Mucosa of gallbladder (tissue), 1 donor: ENCODE data around the gene CDC42EP3. TPM values are rescaled to one million over a fixed set of nuclear protein-coding genes. Genes with fewer than 3 reads are reported as not detected.
A peak's percentile ranks its signal among the peaks of the same experiment; 100 is the strongest.

Source experiments
- DNase-seq: peaks from one replicate; pipeline ENCODE4 v3.0.0-alpha.2; 2020; ENCODE audit warnings: low spot score
- total RNA-seq: library from RNA; stranded (reverse); gene quantifications from one replicate; pipeline ENCODE4 v1.2.1, GENCODE V29; 2021
- donor health status: DM: no; HTN: no; CAD: no.

The CDC42EP3 gene
- total RNA-seq, 1 donor from 2014 or later = 12.6 TPM

DNA sequence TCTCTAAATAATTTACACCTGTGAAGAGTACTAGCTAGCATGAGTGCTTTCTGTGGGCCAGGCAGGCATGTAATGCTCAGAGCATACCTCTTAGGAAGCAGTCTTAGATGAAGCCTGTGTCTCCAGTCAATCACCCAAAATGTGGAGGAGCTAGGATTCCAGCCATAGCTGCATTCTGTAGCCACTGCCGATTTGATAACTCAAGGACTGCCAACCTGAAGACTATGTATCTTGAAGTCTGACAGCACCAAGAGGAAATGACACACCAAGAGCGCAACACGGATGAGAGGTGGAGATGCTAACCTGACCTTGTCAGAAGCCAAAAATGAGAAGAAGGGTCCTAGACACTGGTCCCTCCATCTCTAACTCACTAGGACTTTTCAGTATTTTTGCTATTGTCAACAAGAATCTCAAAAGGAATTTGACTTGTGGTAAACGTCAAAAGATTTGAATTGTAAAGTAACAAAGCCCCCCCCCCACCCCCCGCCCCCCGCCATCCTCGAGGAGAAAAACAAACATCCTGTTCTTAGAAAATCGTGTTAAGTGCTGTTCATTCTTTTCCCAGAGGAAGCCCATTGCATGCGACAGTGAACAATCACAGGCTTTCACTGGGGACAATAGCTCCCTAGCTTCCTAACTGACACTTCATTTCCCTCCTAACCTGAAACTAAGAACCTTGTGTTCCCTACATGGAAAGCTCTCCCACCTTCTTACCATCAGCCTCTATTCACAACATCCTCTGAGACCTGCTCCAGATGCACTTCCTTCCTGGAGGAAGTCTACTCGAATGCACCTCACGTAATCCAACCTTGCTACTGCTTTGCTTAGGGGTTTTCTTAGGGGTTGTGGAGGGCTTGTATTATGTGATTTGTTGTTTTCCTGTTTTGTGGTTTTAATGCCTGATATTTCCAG lies 14.7 kb downstream of the CDC42EP3 start:
- no peak for DNase-seq

DNA sequence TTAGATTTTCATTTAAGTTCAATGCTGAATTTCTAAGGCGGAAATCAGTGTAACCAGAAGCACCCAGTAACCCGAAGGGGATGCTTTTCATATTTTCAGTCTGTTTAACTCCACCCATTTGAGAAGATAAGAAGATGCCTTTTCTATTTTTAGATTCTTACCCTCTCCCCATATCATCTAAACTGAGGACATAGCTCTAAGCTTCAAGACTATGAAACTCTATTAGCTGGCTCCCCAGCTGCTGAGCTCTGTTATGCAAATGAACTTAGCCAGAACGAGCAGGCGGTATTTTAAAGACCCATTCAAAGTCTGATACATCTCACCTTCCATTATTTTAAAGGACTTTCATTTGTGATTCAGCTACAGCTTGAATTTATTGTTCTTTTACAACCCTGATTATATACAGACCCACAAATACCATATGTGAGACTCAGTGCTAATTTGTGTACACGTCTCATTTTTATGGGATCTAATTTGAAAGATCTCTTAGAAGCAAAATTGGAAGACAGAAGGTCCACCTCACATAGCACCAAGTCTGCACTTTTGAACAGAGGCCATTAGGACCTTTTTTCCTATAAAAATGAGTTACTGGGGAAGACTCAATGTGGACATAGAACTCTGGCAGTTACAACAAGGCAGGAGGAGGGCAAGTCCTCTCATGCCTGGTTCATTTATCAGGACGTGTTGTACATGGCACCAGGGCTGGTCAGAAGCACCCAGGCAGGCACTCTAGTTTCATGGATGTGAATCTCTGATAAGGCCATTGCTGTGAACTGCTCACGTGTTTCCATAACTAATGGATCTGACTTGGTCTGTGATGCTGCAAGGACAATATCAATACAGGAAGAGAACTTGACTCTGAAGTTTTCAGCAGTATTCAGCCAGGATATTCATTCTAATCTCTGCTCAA lies 16.3 kb downstream of the CDC42EP3 start:
- no peak for DNase-seq

GRCh38 chr2:37654419-37654818 lies 17.0 kb downstream of the CDC42EP3 start:
- DNase-seq = no peak

- peak; percentile 19 for DNase-seq
Observed at GRCh38 chr2:37653805-37654378, 17.6 kb downstream of the CDC42EP3 start.

DNA sequence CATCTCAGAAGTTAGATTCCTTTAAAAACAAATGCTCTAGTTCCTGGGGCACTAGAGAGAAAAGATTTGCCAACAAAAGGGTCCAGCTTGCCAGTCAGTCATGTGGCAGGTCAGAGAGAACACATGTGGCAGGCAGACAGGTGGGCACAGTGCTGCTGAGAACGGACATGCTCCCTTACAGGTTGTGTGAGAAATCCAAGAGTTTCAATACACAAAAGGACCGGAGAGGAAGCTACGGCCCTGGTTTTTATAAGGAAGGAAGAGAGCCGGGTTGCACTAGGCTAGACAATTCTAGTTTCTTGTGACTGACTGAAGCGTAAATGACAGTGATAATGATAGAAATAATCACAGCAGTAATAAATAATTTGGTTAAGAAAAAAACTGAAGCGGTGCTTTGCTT lies 18.3 kb downstream of the CDC42EP3 start:
- no peak for DNase-seq

DNA sequence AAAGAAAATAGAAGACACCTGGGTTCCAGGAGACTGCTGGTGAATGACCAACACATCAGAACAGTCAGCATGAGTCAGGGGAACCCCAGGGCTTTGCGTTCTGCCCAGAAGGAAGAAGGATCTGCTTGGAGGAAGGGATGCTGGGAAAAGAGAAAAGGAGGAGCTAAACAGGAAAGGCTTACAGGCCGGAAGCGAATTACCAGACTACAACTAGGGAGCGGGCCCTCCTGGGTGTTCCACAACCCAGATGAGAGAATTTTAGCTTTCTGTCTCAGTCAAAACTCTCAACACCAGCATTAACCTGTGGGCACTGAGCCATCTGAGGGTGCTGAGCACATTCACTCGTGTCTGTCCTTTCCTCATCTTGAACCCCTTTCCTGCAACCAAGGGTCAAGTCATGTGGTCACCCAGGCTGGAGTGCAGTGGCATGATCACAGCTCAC lies 19.2 kb downstream of the CDC42EP3 start:
- DNase-seq = no peak

GRCh38 chr2:37650548-37651093 lies 20.8 kb downstream of the CDC42EP3 start:
- no peak for DNase-seq

DNA sequence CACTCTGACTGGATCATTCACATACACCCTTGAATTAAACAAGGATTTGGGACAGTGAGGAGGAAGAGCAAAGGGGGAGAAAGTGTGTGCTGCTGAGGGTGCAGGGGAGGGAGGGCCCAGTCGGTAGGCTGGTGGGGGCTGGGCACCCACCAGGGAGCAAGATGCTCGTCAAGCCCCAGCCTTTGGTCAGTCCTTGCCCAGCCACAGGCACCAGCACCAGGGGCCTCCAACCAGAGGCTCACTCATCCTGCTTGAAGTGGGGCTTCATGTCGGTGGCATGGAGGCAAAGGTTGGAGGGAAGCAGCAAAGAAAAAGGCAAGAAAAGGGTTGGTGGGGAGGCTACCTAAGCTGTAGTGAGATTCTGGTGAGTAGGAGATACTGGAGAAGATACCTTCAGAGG lies 21.9 kb downstream of the CDC42EP3 start:
- no peak for DNase-seq

- peak; percentile 36 for DNase-seq
Observed at GRCh38 chr2:37648331-37649011, 23.0 kb downstream of the CDC42EP3 start.

DNA sequence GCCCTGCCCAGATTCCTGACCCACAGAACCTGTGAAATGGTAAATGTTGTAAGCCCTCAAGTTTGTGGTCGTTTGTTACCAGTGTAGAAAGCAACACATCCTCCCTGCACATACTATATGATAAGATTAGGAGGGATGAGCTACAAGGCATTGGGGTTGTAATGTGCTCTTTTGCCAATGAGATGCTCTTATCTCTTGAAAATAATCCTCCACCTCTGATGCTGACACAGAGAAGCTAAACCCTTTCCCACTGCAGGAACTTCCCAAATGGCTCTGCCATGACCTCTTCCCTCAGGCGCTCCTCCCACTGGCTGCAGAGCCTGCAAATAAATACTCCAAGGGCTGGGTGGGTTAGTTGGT lies 23.5 kb downstream of the CDC42EP3 start:
- DNase-seq = no peak

- DNase-seq = no peak
Observed at GRCh38 chr2:37645836-37646235, 25.6 kb downstream of the CDC42EP3 start.

GRCh38 chr2:37645362-37645761 lies 26.1 kb downstream of the CDC42EP3 start:
- no peak for DNase-seq

- no peak for DNase-seq
Observed at GRCh38 chr2:37644191-37644590, 27.3 kb downstream of the CDC42EP3 start.

DNA sequence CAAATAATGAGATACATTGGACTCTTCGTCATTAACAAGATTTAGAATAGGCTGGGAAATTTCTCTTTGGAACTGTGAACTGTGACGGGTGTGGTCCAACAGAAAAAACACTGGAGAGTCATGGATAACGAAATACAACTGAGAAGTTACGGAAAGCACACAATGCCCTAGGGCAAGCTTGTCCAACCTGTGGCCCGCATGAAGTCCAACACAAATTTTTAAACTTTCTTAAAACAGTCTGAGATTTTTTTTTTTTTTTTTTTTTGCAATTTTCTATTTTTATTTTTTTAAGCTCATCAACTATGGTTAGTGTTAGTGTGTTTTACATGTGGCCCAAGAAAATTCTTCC lies 27.7 kb downstream of the CDC42EP3 start:
- DNase-seq = no peak

- no peak for DNase-seq
Observed at GRCh38 chr2:37642907-37643729, 28.3 kb downstream of the CDC42EP3 start.

DNA sequence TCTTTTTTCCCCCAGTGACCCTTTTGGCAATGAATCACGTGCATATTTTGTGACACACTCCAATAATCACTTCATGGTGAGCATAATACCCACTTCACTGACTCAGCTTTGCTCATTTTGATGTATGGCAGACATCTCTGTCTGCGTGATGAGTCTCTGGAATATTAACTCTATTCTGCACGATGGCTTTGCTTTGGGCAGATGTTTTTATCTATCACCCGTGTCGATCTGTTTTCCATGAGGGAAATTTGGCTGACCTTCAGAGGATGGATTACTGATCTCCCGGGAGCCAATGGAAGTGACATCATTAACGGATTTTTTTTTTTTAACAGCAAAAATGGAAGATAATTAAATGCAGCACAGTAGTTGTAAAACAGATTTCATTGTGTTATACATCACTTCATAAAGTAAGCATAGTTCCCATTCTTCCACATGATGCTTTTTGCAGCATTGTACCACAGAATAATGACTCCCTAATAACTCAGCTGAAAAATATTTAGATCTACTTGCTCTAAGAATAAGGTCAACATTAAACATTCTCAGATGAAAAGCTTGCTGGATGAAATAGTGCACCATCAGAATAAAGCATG lies 29.8 kb downstream of the CDC42EP3 start:
- DNase-seq = no peak

DNA sequence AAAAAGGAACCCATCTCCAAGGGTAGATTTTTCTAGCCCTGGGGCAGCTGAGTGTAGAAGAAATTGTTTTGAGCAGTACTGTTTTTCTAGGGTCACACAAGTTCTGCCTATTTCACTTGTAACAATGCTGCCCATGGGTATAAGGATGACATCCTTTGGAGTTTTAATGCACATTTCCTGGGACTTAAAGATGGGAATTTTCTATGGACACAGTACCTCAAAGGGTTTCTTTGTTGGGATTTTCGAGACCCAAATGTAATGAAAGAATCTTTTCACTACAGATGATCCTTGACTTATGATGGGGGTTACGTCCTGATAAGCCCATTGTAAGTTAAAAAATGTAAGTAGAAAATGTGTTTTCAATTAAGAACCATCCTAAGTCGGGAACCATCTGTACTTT lies 31.8 kb downstream of the CDC42EP3 start:
- no peak for DNase-seq

GRCh38 chr2:37638973-37639372 lies 32.5 kb downstream of the CDC42EP3 start:
- DNase-seq = no peak

DNA sequence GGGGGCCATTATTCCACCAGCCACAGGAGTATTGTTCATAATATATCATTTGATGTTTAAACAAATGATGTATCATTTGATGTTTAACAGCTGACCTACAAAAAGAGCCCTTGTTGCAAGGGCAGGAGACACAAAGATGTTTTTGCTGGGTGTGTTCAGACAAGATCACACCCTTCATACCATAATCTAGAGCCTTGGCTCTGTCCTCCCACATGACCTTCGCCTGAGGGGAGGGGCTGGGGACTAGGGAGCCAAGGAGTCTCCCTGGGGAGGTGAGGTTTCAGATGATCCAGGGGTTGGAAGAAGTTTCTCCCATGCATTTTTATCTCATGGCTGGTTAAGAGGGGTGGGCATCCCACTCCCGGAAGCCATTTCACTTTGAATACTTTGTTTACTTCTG lies 33.5 kb downstream of the CDC42EP3 start:
- no peak for DNase-seq

- no peak for DNase-seq
Observed at GRCh38 chr2:37637190-37637860, 34.1 kb downstream of the CDC42EP3 start.
